ENCODE results near the gene SOCS7. TPM values are rescaled to one million over a fixed set of nuclear protein-coding genes. Genes with fewer than 3 reads are reported as not detected.

SOCS7 gene
- total RNA-seq, 8 experiments from 2014 or later, result 9.1 to 24.6 (median 19.4) TPM

DNA sequence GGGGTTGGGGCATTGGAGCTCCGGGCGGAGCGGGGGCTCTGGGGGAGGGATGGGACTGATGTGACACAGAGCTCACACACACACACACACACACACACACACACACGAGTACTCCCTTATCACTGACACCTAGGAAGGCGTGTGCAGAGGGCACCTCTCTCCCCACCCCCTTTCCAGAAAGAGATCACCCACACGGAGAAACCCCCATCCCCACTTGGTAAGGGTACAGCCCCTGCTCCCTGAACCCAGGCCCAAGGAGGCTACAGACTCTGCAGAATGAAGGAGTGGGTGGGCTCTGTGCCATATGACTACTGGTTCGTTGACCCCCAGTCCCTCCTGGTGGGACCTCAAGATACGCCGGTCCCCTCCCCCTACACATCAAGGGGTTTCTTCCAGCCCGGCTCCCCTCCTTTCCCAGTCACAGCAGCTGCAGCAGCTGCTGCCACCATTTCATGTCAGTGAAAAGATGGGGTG is 67.9 kb downstream of the SOCS7 start:
- Histone ChIP-seq H3K4me3 (peak overlapping the region; percentile 44 to 71 (median 52)), H3K4me1 (replicated peaks in 1 of 2) (peaks cover 51 to 68% of the 10 kb centered on the region in 2 donors), H3K27ac (peak overlapping the region; percentile 59 to 84)
- WGBS, 10 experiments, result no CpG with 5 or more reads among the region's 10 CpGs
- in situ Hi-C loops (cut with MboI; ENCODE audit: low pct_unique_long_range_greater_than_20kb in 2 of 9, low sequenced_read_pairs in 9 of 9, unreplicated experiment in 9 of 9), result loop anchor here in 1 of 9 experiments (10.0 kb wide), 1 partner anchor 75 kb away; the partner anchor contains the start of gene GPR179
- peak in 2 of 8 experiments; percentile 2 to 12 for ATAC-seq (replicated peaks in 6 of 8)

DNA sequence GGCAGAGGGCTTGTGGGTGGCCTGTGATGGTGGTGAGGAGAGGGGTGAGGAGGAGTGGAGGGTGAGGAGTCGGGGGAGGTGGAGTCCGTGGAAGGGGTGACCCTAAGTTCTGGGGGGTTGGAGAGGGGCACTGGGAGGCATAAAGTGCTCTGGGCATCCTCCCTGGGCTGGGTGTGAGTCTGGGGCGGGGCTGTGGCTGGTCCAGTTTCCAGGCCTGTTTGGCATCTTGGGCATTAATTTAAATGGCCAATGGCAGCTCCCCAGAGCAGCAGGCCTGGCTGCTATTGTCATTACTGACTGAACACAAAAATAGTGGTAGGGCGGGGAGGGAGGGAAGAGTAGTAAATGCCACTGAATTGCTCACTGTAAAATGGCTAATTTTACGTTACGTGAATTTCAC is 68.9 kb downstream of the SOCS7 start:
- 94 to 100% methylated on average over 2 of the region's 6 CpGs; no CpG with 5 or more reads in 8 of the 10 experiments for WGBS, 10 experiments
- Histone ChIP-seq H3K27ac (no peak overlapping the region), H3K4me1 (replicated peaks in 1 of 2) (peaks cover 41 to 58% of the 10 kb centered on the region in 2 donors), H3K4me3 (peak overlapping the region; percentile 44 to 71 (median 52))
- in situ Hi-C loops (cut with MboI; ENCODE audit: low pct_unique_long_range_greater_than_20kb in 2 of 9, low sequenced_read_pairs in 9 of 9, unreplicated experiment in 9 of 9), result no loop called here
- no peak for ATAC-seq (replicated peaks in 6 of 8)

DNA sequence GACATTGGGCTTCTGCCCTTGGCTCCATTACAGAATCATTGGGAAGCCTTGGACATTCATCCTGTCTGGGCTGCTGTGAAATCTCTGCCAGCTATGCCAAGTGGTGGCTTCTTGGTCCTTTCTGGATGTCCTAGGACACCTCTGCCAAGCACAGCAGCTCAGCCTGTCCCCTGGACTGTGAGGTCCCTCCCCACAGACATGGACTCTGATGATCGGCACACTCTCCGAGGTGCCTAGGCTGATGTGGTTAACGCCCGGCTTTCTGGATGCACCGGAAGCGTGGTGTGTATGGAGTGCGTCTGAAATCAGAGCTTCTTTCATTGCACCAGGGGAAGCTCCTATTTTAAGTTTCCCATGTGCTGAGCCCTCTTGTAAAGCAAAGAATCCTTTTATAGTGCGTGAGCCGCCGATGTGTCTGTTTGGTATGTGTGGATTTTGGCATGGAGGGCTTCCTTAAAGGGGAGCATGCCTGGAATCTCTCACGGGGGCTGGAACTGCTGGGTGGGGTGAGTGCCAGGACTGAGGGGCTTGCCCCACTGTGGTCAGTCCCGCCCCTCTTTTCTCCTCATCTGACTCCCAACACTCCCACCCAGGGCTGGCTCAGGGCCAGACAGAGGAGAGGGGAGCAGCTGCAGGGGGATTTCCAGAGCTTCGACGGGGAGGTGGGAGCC is 69.7 kb downstream of the SOCS7 start:
- Histone ChIP-seq H3K27ac (peak overlapping the region in 1 of 2 donors; percentile 67), H3K4me1 (replicated peaks in 1 of 2) (peaks cover 34 to 56% of the 10 kb centered on the region in 2 donors), H3K4me3 (peak overlapping the region in 4 of 5 donors; percentile 2 to 71 (median 32))
- WGBS, 10 experiments, result 0 to 59% (median 25%) methylated on average over 2 to 6 of the region's 14 CpGs; no CpG with 5 or more reads in 4 of the 10 experiments
- peak in 3 of 8 experiments; percentile 17 to 45 (median 37) for ATAC-seq (replicated peaks in 6 of 8)
- in situ Hi-C loops (cut with MboI; ENCODE audit: low pct_unique_long_range_greater_than_20kb in 2 of 9, low sequenced_read_pairs in 9 of 9, unreplicated experiment in 9 of 9), result no loop called here

DNA sequence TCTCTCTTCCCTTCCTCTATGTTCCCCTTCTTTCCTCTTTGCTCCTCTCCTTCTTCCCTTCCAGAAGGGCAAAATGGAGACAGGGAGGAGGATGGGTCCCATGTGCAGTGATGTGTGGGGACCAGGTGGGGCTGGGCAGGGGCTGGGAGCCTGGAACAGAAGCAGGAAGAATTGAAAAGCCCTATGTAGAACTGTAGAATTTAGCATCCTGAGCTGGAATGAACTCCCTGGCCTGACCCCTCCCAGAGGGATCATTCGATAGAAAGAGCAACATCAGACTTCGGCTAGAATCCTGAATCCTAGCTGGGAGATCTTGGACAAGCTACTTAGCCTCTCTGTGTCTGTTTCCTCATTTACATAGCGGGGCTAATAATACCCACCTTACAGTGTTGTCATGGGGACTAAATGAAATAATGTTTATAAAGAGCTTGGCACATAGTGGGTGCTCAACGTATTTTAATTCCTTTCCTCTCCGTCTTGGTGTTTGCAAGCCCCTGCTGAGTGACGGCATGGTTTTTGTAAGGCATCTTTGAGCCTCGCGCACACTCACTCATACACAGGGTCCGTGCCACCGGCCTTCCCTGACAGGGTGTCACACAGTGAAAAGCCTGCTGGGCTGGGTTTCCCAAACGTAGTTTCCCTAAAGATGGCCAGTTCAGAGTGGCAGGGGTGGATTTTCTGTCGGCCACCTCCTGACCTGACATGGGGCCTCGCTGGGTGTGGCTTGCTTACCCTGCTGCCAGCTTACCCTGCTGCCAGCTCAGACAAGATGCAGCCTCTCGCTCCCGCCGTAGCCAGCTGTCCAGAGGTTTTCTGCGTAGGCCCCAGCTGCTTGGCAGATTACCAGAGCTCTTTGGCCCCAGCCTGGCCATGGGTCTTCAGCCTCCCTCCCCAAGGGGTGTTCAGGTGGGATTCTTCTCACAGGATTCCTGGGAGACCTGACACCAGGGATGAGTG is 70.5 kb downstream of the SOCS7 start:
- 45 to 86% (median 60%) methylated on average over 1 to 10 of the region's 17 CpGs; no CpG with 5 or more reads in 1 of the 10 experiments for WGBS, 10 experiments
- no peak for ATAC-seq (replicated peaks in 6 of 8)
- in situ Hi-C loops (cut with MboI; ENCODE audit: low pct_unique_long_range_greater_than_20kb in 2 of 9, low sequenced_read_pairs in 9 of 9, unreplicated experiment in 9 of 9), result no loop called here
- peaks cover 39 to 61% of the 10 kb centered on the region in 2 donors for H3K4me1 ChIP-seq (replicated peaks in 1 of 2)
- H3K27ac ChIP-seq, result peak overlapping the region in 1 of 2 donors; percentile 67
- peak overlapping the region in 4 of 5 donors; percentile 7 to 71 (median 32) for H3K4me3 ChIP-seq

DNA sequence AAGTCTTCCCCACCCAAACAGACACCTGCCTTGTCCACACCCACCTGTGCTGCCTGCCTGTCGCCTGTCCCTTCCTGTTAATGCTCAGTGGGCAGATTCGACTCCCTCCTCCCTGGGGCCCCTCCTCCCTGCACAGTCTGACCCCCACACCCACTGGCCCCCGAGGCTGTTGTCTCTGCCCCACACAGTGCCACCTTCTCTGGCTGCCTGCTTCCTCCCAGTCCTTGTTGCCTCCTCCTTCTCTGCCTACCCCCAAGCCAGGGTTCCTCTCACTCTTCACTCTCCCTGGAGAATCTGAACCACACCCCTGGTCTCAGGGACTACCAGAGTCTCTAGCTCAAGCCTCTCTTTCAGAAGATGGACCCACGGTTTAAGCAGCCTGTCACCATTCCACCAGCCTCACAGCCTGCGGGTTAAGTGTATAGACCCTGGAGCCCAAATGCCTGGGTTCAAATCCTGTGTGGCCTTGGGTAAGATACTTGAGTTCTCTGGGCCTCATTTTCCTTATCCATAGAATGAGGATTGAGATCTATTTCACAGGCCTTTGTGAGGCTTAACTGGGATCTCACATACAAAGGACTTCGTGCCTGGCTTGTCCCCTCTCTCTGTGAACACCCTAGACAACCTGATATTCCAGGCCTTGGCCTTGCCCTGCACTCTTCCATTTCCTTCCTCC is 72.8 kb downstream of the SOCS7 start:
- in situ Hi-C loops (cut with MboI; ENCODE audit: low pct_unique_long_range_greater_than_20kb in 2 of 9, low sequenced_read_pairs in 9 of 9, unreplicated experiment in 9 of 9), result no loop called here
- ATAC-seq (replicated peaks in 6 of 8), result no peak
- Histone ChIP-seq H3K27ac (no peak overlapping the region), H3K4me3 (no peak overlapping the region), H3K4me1 (replicated peaks in 1 of 2) (peaks cover 55 to 63% of the 10 kb centered on the region in 2 donors)
- WGBS, 10 experiments, result 39 to 100% (median 80%) methylated on average over 1 to 2 of the region's 6 CpGs; no CpG with 5 or more reads in 5 of the 10 experiments

DNA sequence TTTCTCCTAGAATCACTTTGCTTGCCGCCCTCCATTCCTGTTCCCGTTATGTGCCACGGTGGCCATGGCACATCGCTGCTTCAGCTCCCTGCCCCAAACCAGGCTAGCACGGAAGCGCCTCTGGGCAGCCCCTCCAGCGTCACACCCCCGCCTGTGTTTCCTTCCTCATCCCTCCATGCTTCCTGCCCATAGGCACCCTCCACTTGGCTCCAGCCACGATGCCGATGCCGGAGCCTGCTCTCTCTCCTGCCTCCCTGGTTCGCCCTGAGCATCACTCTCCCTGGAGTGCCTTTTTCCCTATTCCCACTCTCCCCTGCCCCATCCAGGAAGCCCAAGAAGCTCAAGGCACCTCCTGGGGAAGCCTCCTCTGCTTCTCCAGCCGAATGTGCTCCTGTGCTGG is 73.4 kb downstream of the SOCS7 start:
- H3K4me1 ChIP-seq (replicated peaks in 1 of 2), result peaks cover 57% of the 10 kb centered on the region in 2 donors
- ATAC-seq (replicated peaks in 6 of 8), result no peak
- no peak overlapping the region for H3K4me3 ChIP-seq
- in situ Hi-C loops (cut with MboI; ENCODE audit: low pct_unique_long_range_greater_than_20kb in 2 of 9, low sequenced_read_pairs in 9 of 9, unreplicated experiment in 9 of 9), result loop anchor here in 1 of 9 experiments (25.0 kb wide), 1 partner anchor 88 kb away; the partner anchor contains the start of gene GPR179
- WGBS, 10 experiments, result 33 to 95% (median 77%) methylated on average over 1 to 6 of the region's 13 CpGs; no CpG with 5 or more reads in 2 of the 10 experiments
- no peak overlapping the region for H3K27ac ChIP-seq

DNA sequence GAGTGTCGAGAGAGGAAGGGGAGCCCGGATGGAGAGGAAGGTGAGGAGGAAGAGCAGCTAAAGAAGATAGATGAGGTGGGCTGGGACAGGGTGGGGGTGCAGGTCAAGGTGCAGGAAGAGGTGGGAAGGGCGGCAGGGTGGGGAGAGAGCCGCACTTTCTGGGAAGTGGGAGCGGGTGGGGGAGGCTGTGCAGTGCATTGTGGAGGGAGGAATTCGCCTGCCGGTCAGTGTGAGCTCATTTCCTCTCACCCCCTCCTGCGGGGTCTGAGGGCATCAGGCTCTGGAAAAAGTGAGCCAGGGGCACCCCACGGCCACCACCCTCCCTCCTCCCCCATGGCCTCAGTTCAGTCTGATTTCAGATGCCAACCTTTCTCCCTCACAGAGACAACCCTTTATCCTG is 74.1 kb downstream of the SOCS7 start:
- WGBS, 10 experiments, result 66% methylated on average over 4 of the region's 9 CpGs; no CpG with 5 or more reads in 9 of the 10 experiments
- Histone ChIP-seq H3K4me1 (replicated peaks in 1 of 2) (peaks cover 50% of the 10 kb centered on the region in 2 donors), H3K27ac (no peak overlapping the region), H3K4me3 (no peak overlapping the region)
- ATAC-seq (replicated peaks in 6 of 8), result no peak
- in situ Hi-C loops (cut with MboI; ENCODE audit: low pct_unique_long_range_greater_than_20kb in 2 of 9, low sequenced_read_pairs in 9 of 9, unreplicated experiment in 9 of 9), result loop anchor here in 1 of 9 experiments (25.0 kb wide), 1 partner anchor 88 kb away; the partner anchor contains the start of gene GPR179

DNA sequence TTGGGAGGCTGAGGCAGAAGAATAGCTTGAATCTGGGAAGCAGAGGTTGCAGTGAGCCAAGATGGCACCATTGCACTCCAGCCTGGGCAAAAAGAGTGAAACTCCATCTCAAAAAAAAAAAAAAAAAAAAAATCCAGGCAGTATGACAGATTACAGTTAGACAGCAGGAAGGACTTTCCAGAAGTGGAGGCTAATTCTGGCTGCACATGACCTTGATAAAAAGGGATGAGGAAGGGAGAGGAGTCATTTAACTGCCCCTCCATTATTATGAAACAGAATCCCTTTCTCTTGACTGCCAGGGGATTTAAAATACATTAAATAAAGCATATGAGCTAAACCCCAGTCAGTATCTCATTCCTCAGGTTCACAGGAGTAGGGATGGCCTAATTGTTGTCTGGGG is 74.8 kb downstream of the SOCS7 start:
- no peak overlapping the region for H3K27ac ChIP-seq
- no peak for ATAC-seq (replicated peaks in 6 of 8)
- in situ Hi-C loops (cut with MboI; ENCODE audit: low pct_unique_long_range_greater_than_20kb in 2 of 9, low sequenced_read_pairs in 9 of 9, unreplicated experiment in 9 of 9), result loop anchor here in 1 of 9 experiments (25.0 kb wide), 1 partner anchor 89 kb away; the partner anchor contains the start of gene GPR179
- no peak overlapping the region for H3K4me3 ChIP-seq
- peaks cover 43% of the 10 kb centered on the region in 2 donors for H3K4me1 ChIP-seq (replicated peaks in 1 of 2)

DNA sequence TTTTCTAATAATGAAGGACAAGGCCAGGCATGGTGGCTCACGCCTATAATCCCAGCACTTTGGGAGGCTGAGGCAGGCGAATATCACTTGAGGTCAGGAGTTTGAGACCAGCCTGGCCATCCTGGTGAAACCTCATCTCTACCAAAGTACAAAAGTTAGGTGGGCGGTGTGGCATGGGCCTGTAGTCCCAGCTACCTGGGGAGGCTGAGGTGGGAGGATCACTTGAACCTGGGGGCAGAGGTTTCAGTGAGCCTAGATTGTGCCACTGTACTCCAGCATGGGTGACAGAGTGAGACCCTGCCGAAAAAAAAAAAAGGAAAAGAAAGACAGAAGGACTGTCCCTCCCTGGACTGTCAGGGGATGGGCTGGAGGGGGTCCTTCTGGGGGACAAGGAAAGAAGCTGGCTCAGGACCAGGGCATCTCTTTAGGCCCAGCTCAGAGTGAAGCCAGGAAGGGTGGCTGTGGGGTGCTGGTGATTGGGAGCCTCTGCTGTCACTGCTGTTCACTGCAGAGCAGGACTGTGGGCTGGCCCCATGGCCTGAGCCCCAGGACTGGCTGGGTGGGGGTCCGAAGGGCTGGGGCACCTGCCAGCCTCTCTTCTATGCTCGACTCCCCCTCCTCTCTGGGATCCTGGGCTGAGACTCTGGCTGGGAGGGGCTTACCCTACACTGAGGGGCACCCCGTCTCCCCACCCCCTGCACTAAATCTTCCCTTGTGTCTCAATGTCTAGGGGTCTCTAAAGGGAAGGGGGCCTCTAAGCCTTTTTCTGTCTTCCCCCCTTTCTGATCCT is 75.7 kb downstream of the SOCS7 start:
- peaks cover 33 to 34% of the 10 kb centered on the region in 2 donors for H3K4me1 ChIP-seq (replicated peaks in 1 of 2)

DNA sequence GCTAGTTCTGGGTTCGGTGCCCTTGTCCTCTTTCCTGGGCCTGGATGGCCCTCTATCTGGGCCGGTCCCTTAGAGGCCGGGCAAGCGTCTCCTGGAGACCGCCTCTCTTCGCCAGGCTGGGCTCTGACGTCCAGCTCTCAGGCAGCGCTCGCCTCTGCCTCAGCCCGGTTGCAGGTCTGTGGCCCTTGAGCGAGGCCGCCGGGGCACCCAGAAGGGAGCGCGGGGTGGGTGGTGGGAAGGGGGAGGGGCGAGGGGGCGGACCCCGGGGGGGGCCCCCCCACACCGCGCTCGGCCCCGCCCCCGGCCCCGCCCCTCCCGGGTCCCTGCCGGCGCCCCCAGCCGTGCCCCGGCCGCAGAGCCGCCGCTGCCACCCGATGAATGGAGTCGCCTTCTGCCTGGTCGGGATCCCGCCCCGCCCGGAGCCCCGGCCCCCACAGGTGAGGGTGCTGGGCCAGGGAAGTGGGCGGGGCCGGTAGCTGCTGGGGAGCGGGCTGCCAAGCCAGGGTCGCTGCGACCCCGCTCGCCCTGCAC is 76.5 kb downstream of the SOCS7 start, which contains the start of gene ARHGAP23:
Gene ARHGAP23 (plus strand): TSS at position 353 of the 531 bp plus-strand sequence. CDS start 22 bp downstream, at position 375.
- peak within 1 kb of the TSS; percentile 12 to 41 (median 23) for H3K4me3 ChIP-seq
- H3K4me1 ChIP-seq (replicated peaks in 1 of 2), result peaks cover 31% of the 10 kb centered on the region in 2 donors
- peak within 1 kb of the TSS in 1 of 2 donors; percentile 10 for H3K27ac ChIP-seq
- peak; percentile 48 to 81 (median 76) for ATAC-seq (replicated peaks in 6 of 8)
- 0% methylated on average over 1 of the region's 46 CpGs; no CpG with 5 or more reads in 9 of the 10 experiments for WGBS, 10 experiments
- in situ Hi-C loops (cut with MboI; ENCODE audit: low pct_unique_long_range_greater_than_20kb in 2 of 9, low sequenced_read_pairs in 9 of 9, unreplicated experiment in 9 of 9), result loop anchor here in 1 of 9 experiments (25.0 kb wide), 1 partner anchor 91 kb away; the partner anchor contains the start of gene GPR179

More for the DNA sequence above, 75.7 kb downstream of the SOCS7 start:
- WGBS, 10 experiments, result 0 to 100% (median 90%) methylated on average over 1 to 3 of the region's 7 CpGs; no CpG with 5 or more reads in 4 of the 10 experiments
- Histone ChIP-seq H3K4me3 (peak overlapping the region in 3 of 5 donors; percentile 18 to 41 (median 35)), H3K27ac (no peak overlapping the region)
- ATAC-seq (replicated peaks in 6 of 8), result peak in 1 of 8 experiments; percentile 9
- in situ Hi-C loops (cut with MboI; ENCODE audit: low pct_unique_long_range_greater_than_20kb in 2 of 9, low sequenced_read_pairs in 9 of 9, unreplicated experiment in 9 of 9), result loop anchor here in 1 of 9 experiments (25.0 kb wide), 1 partner anchor 90 kb away; the partner anchor contains the start of gene GPR179
